OCI-LY3 (cell line): ENCODE measurements around the gene MYB.
A peak's percentile ranks its signal among the peaks of the same experiment; 100 is the strongest.
"Not testable (repeated sequence)": the region's sequence is repeated elsewhere in the genome, so short reads cannot be mapped to it uniquely, and the experiment has no call there.

Source experiments
- H2AFZ ChIP-seq: fragments of 200-600, 300-600 bp; shearing (Covaris generic); 2 replicates; pipeline ENCODE4 v1.6.0; 2014; ENCODE audit warnings: antibody characterized with exemption, low read depth, low read length
- H3K27ac ChIP-seq: fragments of 200-600, 300-600 bp; sonication (generic); 2 replicates; pipeline ENCODE4 v1.5.1; 2014; ENCODE audit warnings: mild to moderate bottlenecking, low read length, moderate library complexity, mixed read lengths
- H3K27me3 ChIP-seq: fragments of 200-600, 300-600 bp; sonication (generic); 2 replicates; pipeline ENCODE4 v1.6.1; 2014; ENCODE audit warnings: low read depth, low read length, mixed read lengths
- H3K36me3 ChIP-seq: fragments of 200-600, 300-600 bp; sonication (generic); replicated peaks from 2 replicates; pipeline ENCODE3; 2014; ENCODE audit warnings: low read depth, low read length, mixed read lengths
- H3K4me1 ChIP-seq: fragments of 300-600, 200-600 bp; sonication (generic); 2 replicates; pipeline ENCODE4 v1.6.1; 2014; ENCODE audit warnings: low read length, mixed read lengths
- H3K4me2 ChIP-seq: fragments of 200-600, 300-600 bp; sonication (generic); 2 replicates; pipeline ENCODE4 v1.6.1; 2014; ENCODE audit warnings: low read length, mixed read lengths
- H3K4me3 ChIP-seq: fragments of 300-600, 200-600 bp; sonication (generic); 2 replicates; pipeline ENCODE4 v1.5.1; 2014; ENCODE audit warnings: antibody characterized with exemption, mild to moderate bottlenecking, low read length, moderate library complexity
- H3K79me2 ChIP-seq: fragments of 300-600, 200-600 bp; shearing (Covaris generic); 2 replicates; pipeline ENCODE4 v1.6.1; 2014; ENCODE audit warnings: mild to moderate bottlenecking, low read length, mixed read lengths
- H3K9ac ChIP-seq: fragments of 300-600, 200-600 bp; shearing (Covaris generic); 2 replicates; pipeline ENCODE4 v1.6.0; 2014; ENCODE audit warnings: mild to moderate bottlenecking, low read length, moderate library complexity
- H3K9me3 ChIP-seq: fragments of 200-600, 300-600 bp; shearing (Covaris generic); 2 replicates; pipeline ENCODE4 v1.6.1; 2014; ENCODE audit warnings: low read length, mixed read lengths; ENCODE audit not compliant: insufficient read depth
- H4K20me1 ChIP-seq: fragments of 200-600, 300-600 bp; sonication (generic); 2 replicates; pipeline ENCODE4 v1.6.1; 2016; ENCODE audit warnings: low read length, mixed read lengths; ENCODE audit not compliant: insufficient read depth
- CTCF ChIP-seq: fragments of 200-600, 300-600 bp; sonication (generic); IDR thresholded peaks from 2 replicates; pipeline ENCODE4 v1.5.1; 2014; ENCODE audit warnings: antibody characterized with exemption, low read length, low read depth
- EZH2phosphoT487 ChIP-seq: fragments of 200-600 bp; shearing (Covaris generic); IDR thresholded peaks from 2 replicates; pipeline ENCODE4 v1.6.1; 2018; ENCODE audit warnings: antibody characterized with exemption, mixed run types, low read depth

Gene MYB

GRCh38 chr6:135141182-135141581, 39.9 kb upstream of the MYB start:
- H4K20me1 ChIP-seq, result peaks cover 5% of the 10 kb centered on the region; the same call in 1 of the 2 replicates
- no peak overlapping the region for H2AFZ ChIP-seq
- peaks cover 35% of the 10 kb centered on the region for H3K79me2 ChIP-seq
- H3K4me1 ChIP-seq, result peaks cover 61% of the 10 kb centered on the region
- H3K27ac ChIP-seq, result peak overlapping the region; percentile 94
- peaks cover 20% of the 10 kb centered on the region for H3K36me3 ChIP-seq
- peak overlapping the region; percentile 46; the same call in 1 of the 2 replicates for H3K9ac ChIP-seq
- no peak overlapping the region for H3K4me3 ChIP-seq
- peak overlapping the region; percentile 90 for H3K4me2 ChIP-seq
- TF ChIP-seq EZH2phosphoT487 (no peak), CTCF (no peak)
- H3K9me3 ChIP-seq, result no peaks in the 10 kb centered on the region
- H3K27me3 ChIP-seq, result no peaks in the 10 kb centered on the region

DNA sequence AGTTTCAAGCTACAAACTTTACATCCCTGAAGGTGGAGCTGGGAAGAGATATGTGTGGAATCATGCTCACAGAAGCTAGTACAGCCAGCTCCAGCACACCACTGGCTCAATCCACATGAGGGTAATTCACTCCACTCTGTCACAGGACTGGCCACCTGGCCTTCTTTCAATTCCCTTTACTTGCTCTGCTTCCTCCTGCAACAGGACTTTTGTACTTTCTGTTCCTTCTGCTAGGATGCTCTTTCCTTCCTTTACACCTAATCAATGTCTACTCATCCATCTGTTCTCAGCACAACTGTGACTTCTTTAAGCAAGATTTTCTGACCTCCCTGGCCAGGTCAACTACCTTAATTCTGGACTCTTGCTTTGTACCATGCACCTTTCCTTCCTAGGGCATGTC, 39.4 kb upstream of the MYB start:
- H3K79me2 ChIP-seq, result peaks cover 41% of the 10 kb centered on the region
- no peaks in the 10 kb centered on the region for H3K27me3 ChIP-seq
- no peak overlapping the region for H2AFZ ChIP-seq
- H3K27ac ChIP-seq, result peak overlapping the region; percentile 94
- H4K20me1 ChIP-seq, result peaks cover 7% of the 10 kb centered on the region; the same call in 1 of the 2 replicates
- H3K4me2 ChIP-seq, result peak overlapping the region; percentile 90
- H3K4me1 ChIP-seq, result peaks cover 65% of the 10 kb centered on the region
- TF ChIP-seq EZH2phosphoT487, result no peak
- no peak for TF ChIP-seq CTCF
- H3K36me3 ChIP-seq, result peaks cover 25% of the 10 kb centered on the region
- H3K9me3 ChIP-seq, result no peaks in the 10 kb centered on the region
- H3K4me3 ChIP-seq, result peak overlapping the region; percentile 35
- H3K9ac ChIP-seq, result peak overlapping the region; percentile 46; the same call in 1 of the 2 replicates

GRCh38 chr6:135142232-135142631, 38.9 kb upstream of the MYB start:
- H3K27me3 ChIP-seq, H3K9me3 ChIP-seq, H4K20me1 ChIP-seq, H2AFZ ChIP-seq: not testable (repeated sequence)
- H3K36me3 ChIP-seq, result peaks cover 26% of the 10 kb centered on the region
- H3K4me1 ChIP-seq, result peaks cover 60% of the 10 kb centered on the region
- H3K4me2 ChIP-seq, result peak overlapping the region; percentile 90
- peak overlapping the region; percentile 19; the same call in 1 of the 2 replicates for H3K9ac ChIP-seq
- H3K4me3 ChIP-seq, result peak overlapping the region; percentile 35
- peaks cover 41% of the 10 kb centered on the region for H3K79me2 ChIP-seq
- peak overlapping the region; percentile 94 for H3K27ac ChIP-seq

- Histone ChIP-seq H3K4me1 (peaks cover 66% of the 10 kb centered on the region), H2AFZ (no peak overlapping the region), H3K36me3 (peaks cover 34% of the 10 kb centered on the region), H3K27me3 (no peaks in the 10 kb centered on the region), H3K27ac (peak overlapping the region; percentile 94), H4K20me1 (peaks cover 4% of the 10 kb centered on the region; the same call in 1 of the 2 replicates), H3K4me3 (peak overlapping the region; percentile 46; the same call in 1 of the 2 replicates), H3K4me2 (peak overlapping the region; percentile 90), H3K9ac (peak overlapping the region; percentile 66), H3K79me2 (peaks cover 41% of the 10 kb centered on the region), H3K9me3 (no peaks in the 10 kb centered on the region)
- TF ChIP-seq EZH2phosphoT487, result no peak
- no peak for TF ChIP-seq CTCF
These were observed 36.4 kb upstream of the MYB start for GRCh38 chr6:135144673-135145062.
